Heart right ventricle (tissue), 16 donors: ENCODE measurements around the gene TMED8. TPM values are rescaled to one million over a fixed set of nuclear protein-coding genes. Genes with fewer than 3 reads are reported as not detected.
A peak's percentile ranks its signal among the peaks of the same experiment; 100 is the strongest.

Experiments
- ATAC-seq, 8 donors: fragments of 200-7000 bp; cut with Tn5 transposase; one replicate each; pipeline ENCODE4 v1.9.1; 2020; ENCODE audit warnings: mild to moderate bottlenecking in 8 of 8, moderate library complexity in 8 of 8, moderate number of reproducible peaks in 1 of 8
- DNase-seq, 2 donors: peaks; one replicate each; pipeline ENCODE4 v3.0.0-alpha.2; 2020
- H3K27ac ChIP-seq, 10 donors: fragments of 200-600 bp; sonication (generic) in 2 of 10; one replicate each; pipeline versions ENCODE4 v1.5.0 to v1.8.0; 2020 to 2022; ENCODE audit warnings: mild to moderate bottlenecking in 3 of 10
- H3K27me3 ChIP-seq, 7 donors: fragments of 200-600 bp; one replicate each; pipeline ENCODE4 v1.8.0; 2021 to 2022; ENCODE audit warnings: mild to moderate bottlenecking in 2 of 7
- H3K36me3 ChIP-seq, 9 donors: fragments of 200-600 bp; sonication (generic) in 1 of 9; one replicate each; pipeline versions ENCODE4 v1.5.0 to v1.8.0; 2020 to 2022; ENCODE audit warnings: mild to moderate bottlenecking in 2 of 9
- H3K4me1 ChIP-seq, 9 donors: fragments of 200-600 bp; sonication (generic) in 1 of 9; one replicate each; pipeline versions ENCODE4 v1.5.0 to v1.8.0; 2020 to 2022; ENCODE audit warnings: mild to moderate bottlenecking in 4 of 9
- H3K4me3 ChIP-seq, 10 donors: fragments of 200-600 bp; sonication (generic) in 2 of 10; one replicate each; pipeline versions ENCODE4 v1.5.0 to v1.8.0; 2020 to 2022; ENCODE audit warnings: mild to moderate bottlenecking in 7 of 10, moderate library complexity in 2 of 10
- H3K9me3 ChIP-seq, 11 donors: fragments of 200-600 bp in 10 of 11; sonication (generic) in 2 of 11; one replicate each; pipeline versions ENCODE4 v1.5.0 to v1.8.0; 2013 to 2022; ENCODE audit warnings: mild to moderate bottlenecking in 2 of 11, control low read depth in 1 of 11, moderate library complexity in 1 of 11
- CTCF ChIP-seq, 9 donors: fragments of 200-600 bp; sonication (generic) in 2 of 9; IDR thresholded peaks; one replicate each; pipeline versions ENCODE4 v1.5.0 to v1.8.0; 2021 to 2022; ENCODE audit warnings: antibody characterized with exemption in 9 of 9, mild to moderate bottlenecking in 5 of 9, moderate library complexity in 1 of 9
- WGBS, 2 donors: extraction: QIAGEN DNeasy Blood & Tissue Kit; methylation state at CpG; one replicate each; pipeline ENCODE4 v1.1.7; 2013; ENCODE audit warnings: inconsistent platforms in 1 of 2; 5-methylcytosine and 5-hydroxymethylcytosine counted together
- intact Hi-C, 10 donors: fragments of 100-400 bp; cut with DNase I; formaldehyde crosslinking; loops; one replicate each; pipeline versions ENCODE4 v1.11.1 to v1.14.2; 2022
- long read RNA-seq, 3 donors: library from polyadenylated mRNA; unstranded; transcript quantifications; one replicate each; pipeline ENCODE4 v2.0.0, GENCODE V29; 2020 to 2021
- polyA plus RNA-seq, 2 donors: library from polyadenylated mRNA; stranded (reverse); fragments of 200-250 nt; gene quantifications; one replicate each; pipeline ENCODE4 v1.2.3, GENCODE V29; 2013
- total RNA-seq, 10 donors: library from RNA; stranded (reverse); fragmentation: NEBNext Ultra II Directional in 3 of 10; extraction: Animal tissue kit (Norgen Biotek cat#: 25700) in 3 of 10; gene quantifications; one replicate each; pipeline versions ENCODE4 v1.2.1 to v1.2.4, GENCODE V29; 2021 to 2023
- donor health status: Arrhythmogenic right ventricular cardiomyopathy.
- donor health status: ischemic (EF 13 %, LVEDD 7.1; RV severe dilation, severe dysfunction).
- donor health status: healthy with polysubstance abuse.
- donor health status: DM: no; HTN: yes; CAD: no.
- donor health status: DM: no; HTN: no; CAD: no.
- donor health status: ischemic (EF 25% LVEDD 6.9; RV normal size, moderate dysfunction).
- donor health status: ischemic (EF 25% LVEDD 5.7; RV mildly dilated, moderate dysfunction).
- donor health status: healthy.
- donor health status: DM: yes; HTN: yes; CAD: no.
- donor health status: Ischemic cardiomyopathy.
- donor health status: ischemic (EF 35%, LVEDD 5.7; RV mildly dilated, moderate dysfunction).
- donor health status: nonischemic (EF 11% LVEDD 7.7; RV severe dilation, severe dysfunction).
- donor health status: DM: yes; HTN: yes; CAD: no.
- donor health status: PGD.
- donor health status: ischemic (EF 29% LVEDD 5.4; RV normal size, mild dysfunction).
- donor health status: nonischemic (EF 23%, LVEDD 6.1; RV moderate dilation, normal function).

Gene TMED8
- total RNA-seq: 1 to 10 TPM; 4.4 to 8.7 (median 7.1) TPM
- polyA plus RNA-seq: 1 to 10 TPM; 1.8 TPM
- long read RNA-seq, donor 1, partial matches to known transcripts: 0 of 2 reads
- long read RNA-seq, donor 1, other reads (novel, unspliced or antisense): 2 of 2 reads
- long read RNA-seq, donor 2, full-length matches to known transcripts: 1 of 5 reads
- long read RNA-seq, donor 2, partial matches to known transcripts: 0 of 5 reads
- long read RNA-seq, donor 2, other reads (novel, unspliced or antisense): 4 of 5 reads
- long read RNA-seq, donor 3, full-length matches to known transcripts: 1 of 15 reads
- long read RNA-seq, donor 3, partial matches to known transcripts: 0 of 15 reads
- long read RNA-seq, donor 3, other reads (novel, unspliced or antisense): 14 of 15 reads

GRCh38 chr14:77376771-77377501, at the start of gene TMED8, which contains the start of gene SAMD15:
Gene TMED8 (minus strand): TSS chr14:77377094. CDS start chr14:77377053, 41 bp downstream.
Gene SAMD15 (plus strand): TSS chr14:77377379. CDS start chr14:77377419, 40 bp downstream.
- DNase-seq: peak; percentile 84 to 88
- intact Hi-C loops: loop anchor here in 4 of 10 donors (1.0 to 5.0 kb wide), 4 partner anchors 55 to 80 kb away; partner anchors contain the start of genes GSTZ1 (in 4 of the 4), POMT2 (in 3 of the 4) and VIPAS39 (in 1 of the 4)
- peak within 1 kb of the TSS; percentile 56 to 94 (median 86) for H3K4me3 ChIP-seq
- 0 to 1% methylated on average over 66 to 69 of the region's 69 CpGs for WGBS, 2 donors
- peak in 5 of 9 donors; percentile 35 to 60 (median 46) for TF ChIP-seq CTCF (IDR thresholded peaks at IDR 0.05)
- H3K4me1 ChIP-seq: peaks cover 0 to 28% (median 18%) of the 10 kb centered on the region in 9 donors
- H3K27me3 ChIP-seq: no peaks in the 10 kb centered on the region
- peak within 1 kb of the TSS; percentile 16 to 92 (median 84) for H3K27ac ChIP-seq
- H3K9me3 ChIP-seq: no peaks in the 10 kb centered on the region
- no peaks in the 10 kb centered on the region for H3K36me3 ChIP-seq
- ATAC-seq: peak; percentile 97 to 99 (median 98)

GRCh38 chr14:77426396-77426795, 49.5 kb upstream of the TMED8 start:
- WGBS, 2 donors: 95% methylated on average over 3 of the region's 3 CpGs
- intact Hi-C loops: no loop called here
- Histone ChIP-seq H3K4me1 (no peaks in the 10 kb centered on the region), H3K27ac (no peak overlapping the region), H3K9me3 (no peaks in the 10 kb centered on the region), H3K27me3 (no peaks in the 10 kb centered on the region), H3K4me3 (no peak overlapping the region), H3K36me3 (peaks cover 0 to 100% (median 63%) of the 10 kb centered on the region in 9 donors)
- DNase-seq (no peak), ATAC-seq (no peak)
- no peak for TF ChIP-seq CTCF (IDR thresholded peaks at IDR 0.05)

GRCh38 chr14:77424862-77425261, 48.0 kb upstream of the TMED8 start:
- Histone ChIP-seq H3K27me3 (no peaks in the 10 kb centered on the region), H3K4me3 (no peak overlapping the region), H3K36me3 (peaks cover 0 to 96% (median 63%) of the 10 kb centered on the region in 9 donors), H3K4me1 (no peaks in the 10 kb centered on the region), H3K9me3 (peaks cover 0 to 14% (median 5%) of the 10 kb centered on the region in 11 donors), H3K27ac (no peak overlapping the region)
- intact Hi-C loops: no loop called here
- DNase-seq (no peak), ATAC-seq (no peak)
- 84 to 91% methylated on average over 3 of the region's 3 CpGs for WGBS, 2 donors
- TF ChIP-seq CTCF (IDR thresholded peaks at IDR 0.05): no peak

- no peaks in the 10 kb centered on the region for H3K27me3 ChIP-seq
Observed at GRCh38 chr14:77423423-77423822, 46.5 kb upstream of the TMED8 start, which contains the start of gene NOXRED1. Gene NOXRED1 (minus strand): TSS chr14:77423523. CDS start chr14:77422889, 634 bp downstream.

More at GRCh38 chr14:77423423-77423822, 46.5 kb upstream of the TMED8 start, which contains the start of gene NOXRED1:
- DNase-seq (no peak), ATAC-seq (no peak)
- Histone ChIP-seq H3K27ac (no peak within 1 kb of the TSS), H3K9me3 (peaks cover 0 to 28% (median 14%) of the 10 kb centered on the region in 11 donors), H3K4me3 (no peak within 1 kb of the TSS), H3K36me3 (peaks cover 0 to 82% (median 54%) of the 10 kb centered on the region in 9 donors), H3K4me1 (no peaks in the 10 kb centered on the region)
- TF ChIP-seq CTCF (IDR thresholded peaks at IDR 0.05): no peak
- WGBS, 2 donors: 97% methylated on average over 1 of the region's 1 CpG
- intact Hi-C loops: no loop called here
